Activated naive CD8-positive, alpha-beta T cell treated with anti-CD3 and anti-CD28 coated beads for 36 hours (primary cell): ENCODE measurements around the gene PACRG. TPM values are rescaled to one million over a fixed set of nuclear protein-coding genes. Genes with fewer than 3 reads are reported as not detected.

Experiments used
- DNase-seq: peaks from one replicate; pipeline ENCODE4 v3.0.0; 2021
- H3K27ac Mint-ChIP-seq: one replicate; pipeline ENCODE4 v1.8.0; 2022; ENCODE audit warnings: mild to moderate bottlenecking, moderate library complexity, mixed read lengths
- H3K27me3 Mint-ChIP-seq: one replicate; pipeline ENCODE4 v1.8.0; 2022; ENCODE audit warnings: mild to moderate bottlenecking, mixed read lengths
- H3K36me3 Mint-ChIP-seq: one replicate; pipeline ENCODE4 v1.8.0; 2021; ENCODE audit warnings: mild to moderate bottlenecking, mixed read lengths
- H3K4me1 Mint-ChIP-seq: one replicate; pipeline ENCODE4 v1.8.0; 2021; ENCODE audit warnings: mixed read lengths
- H3K4me3 Mint-ChIP-seq: one replicate; pipeline ENCODE4 v1.8.0; 2022; ENCODE audit warnings: mild to moderate bottlenecking, moderate library complexity, mixed read lengths
- H3K9me3 Mint-ChIP-seq: one replicate; pipeline ENCODE4 v1.8.0; 2022; ENCODE audit warnings: mixed read lengths
- total RNA-seq, 2 experiments: library from RNA; stranded (reverse); gene quantifications; one replicate each; pipeline ENCODE4 v1.2.3, GENCODE V29; 2021

Gene PACRG
- total RNA-seq, 2 experiments from 2014 or later: 0.50 TPM; not detected in 1

DNA sequence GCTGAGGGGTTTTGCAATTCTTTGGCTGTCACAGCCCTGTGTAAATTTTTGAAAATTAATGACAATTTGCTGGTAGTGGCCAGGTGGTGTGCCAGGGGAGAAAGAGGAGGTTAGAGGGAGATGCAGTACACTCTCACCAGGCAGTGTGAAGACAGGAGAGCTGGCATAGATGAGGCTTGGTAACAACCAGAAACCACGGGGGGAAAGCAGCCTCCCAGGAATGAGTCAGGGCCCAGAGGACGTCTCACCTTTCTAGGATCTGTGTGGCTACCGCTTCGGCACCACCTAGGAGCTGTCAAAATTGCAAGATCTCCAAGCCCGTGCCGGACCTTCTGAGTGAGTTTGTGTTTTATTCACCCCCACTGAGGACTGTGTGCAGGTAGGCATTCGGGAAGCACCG is 171.4 kb downstream of the PACRG start:
- no peaks in the 10 kb centered on the region for H3K36me3 Mint-ChIP-seq
- no peak for DNase-seq
- H3K4me3 Mint-ChIP-seq: no peak overlapping the region
- no peak overlapping the region for H3K27ac Mint-ChIP-seq
- H3K9me3 Mint-ChIP-seq: peaks cover 6% of the 10 kb centered on the region
- H3K4me1 Mint-ChIP-seq: no peaks in the 10 kb centered on the region
- no peaks in the 10 kb centered on the region for H3K27me3 Mint-ChIP-seq

DNA sequence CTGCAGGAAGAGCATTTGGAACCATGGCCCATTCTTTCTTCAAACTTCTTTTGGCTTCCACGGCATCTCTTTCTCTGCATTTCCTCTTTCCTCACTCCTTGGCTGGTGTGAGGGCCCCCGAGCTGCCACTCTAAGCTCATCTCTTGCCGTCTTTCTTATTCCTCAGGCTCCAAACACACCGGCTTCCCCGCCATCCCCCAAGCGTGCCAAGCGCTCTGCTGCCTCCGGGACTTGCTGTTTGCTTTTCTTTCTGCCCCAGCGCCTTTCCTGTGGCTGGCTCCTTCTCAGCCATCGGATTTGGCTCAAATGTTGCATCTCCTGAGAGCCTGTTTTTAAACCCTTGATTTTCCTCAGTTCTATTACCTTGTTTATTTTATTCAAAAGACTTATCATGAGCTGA is 172.7 kb downstream of the PACRG start:
- Mint-ChIP-seq H3K27me3 (no peaks in the 10 kb centered on the region), H3K9me3 (peaks cover 6% of the 10 kb centered on the region), H3K36me3 (no peaks in the 10 kb centered on the region), H3K27ac (no peak overlapping the region), H3K4me3 (no peak overlapping the region), H3K4me1 (no peaks in the 10 kb centered on the region)
- DNase-seq: no peak

- DNase-seq: no peak
- Mint-ChIP-seq H3K27ac (no peak overlapping the region), H3K4me1 (no peaks in the 10 kb centered on the region), H3K9me3 (peaks cover 6% of the 10 kb centered on the region), H3K4me3 (no peak overlapping the region), H3K36me3 (no peaks in the 10 kb centered on the region), H3K27me3 (no peaks in the 10 kb centered on the region)
These were observed 176.4 kb downstream of the PACRG start for GRCh38 chr6:162904069-162904663.

- DNase-seq: no peak
- Mint-ChIP-seq H3K4me1 (no peaks in the 10 kb centered on the region), H3K27ac (no peak overlapping the region), H3K4me3 (no peak overlapping the region), H3K9me3 (peaks cover 6% of the 10 kb centered on the region), H3K27me3 (no peaks in the 10 kb centered on the region), H3K36me3 (no peaks in the 10 kb centered on the region)
These were observed 178.7 kb downstream of the PACRG start for GRCh38 chr6:162906479-162906878.

- DNase-seq: no peak
- no peak overlapping the region for H3K27ac Mint-ChIP-seq
- no peaks in the 10 kb centered on the region for H3K4me1 Mint-ChIP-seq
- H3K36me3 Mint-ChIP-seq: no peaks in the 10 kb centered on the region
- peaks cover 6% of the 10 kb centered on the region for H3K9me3 Mint-ChIP-seq
- no peaks in the 10 kb centered on the region for H3K27me3 Mint-ChIP-seq
- H3K4me3 Mint-ChIP-seq: no peak overlapping the region
These were observed 180.2 kb downstream of the PACRG start for GRCh38 chr6:162907876-162908481.

DNA sequence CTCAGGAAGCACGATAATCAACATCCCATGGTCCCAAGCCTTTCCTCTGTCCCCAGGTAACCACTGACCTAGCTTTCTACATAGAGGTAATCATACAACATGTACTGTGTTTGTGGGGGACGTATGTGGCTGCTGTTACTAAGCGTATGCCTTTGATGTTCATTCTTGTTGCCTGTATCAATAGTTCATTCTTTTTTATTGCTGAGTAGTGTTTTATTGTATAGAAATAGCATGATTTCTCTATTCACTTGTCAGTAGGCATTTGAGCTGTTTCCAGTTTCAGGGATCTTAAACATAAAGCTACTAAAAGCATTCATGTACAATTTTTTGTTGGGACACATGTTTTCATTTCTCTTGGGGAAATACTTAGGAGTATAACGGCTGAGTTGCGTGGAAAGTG is 185.4 kb downstream of the PACRG start:
- no peaks in the 10 kb centered on the region for H3K27me3 Mint-ChIP-seq
- no peaks in the 10 kb centered on the region for H3K4me1 Mint-ChIP-seq
- no peak overlapping the region for H3K4me3 Mint-ChIP-seq
- H3K27ac Mint-ChIP-seq: no peak overlapping the region
- no peak for DNase-seq
- peaks cover 2% of the 10 kb centered on the region for H3K9me3 Mint-ChIP-seq
- no peaks in the 10 kb centered on the region for H3K36me3 Mint-ChIP-seq

GRCh38 chr6:162917506-162917905 is 189.7 kb downstream of the PACRG start:
- no peaks in the 10 kb centered on the region for H3K36me3 Mint-ChIP-seq
- peaks cover 4% of the 10 kb centered on the region for H3K9me3 Mint-ChIP-seq
- DNase-seq: no peak
- H3K4me3 Mint-ChIP-seq: no peak overlapping the region
- no peaks in the 10 kb centered on the region for H3K27me3 Mint-ChIP-seq
- H3K27ac Mint-ChIP-seq: no peak overlapping the region
- H3K4me1 Mint-ChIP-seq: no peaks in the 10 kb centered on the region

DNA sequence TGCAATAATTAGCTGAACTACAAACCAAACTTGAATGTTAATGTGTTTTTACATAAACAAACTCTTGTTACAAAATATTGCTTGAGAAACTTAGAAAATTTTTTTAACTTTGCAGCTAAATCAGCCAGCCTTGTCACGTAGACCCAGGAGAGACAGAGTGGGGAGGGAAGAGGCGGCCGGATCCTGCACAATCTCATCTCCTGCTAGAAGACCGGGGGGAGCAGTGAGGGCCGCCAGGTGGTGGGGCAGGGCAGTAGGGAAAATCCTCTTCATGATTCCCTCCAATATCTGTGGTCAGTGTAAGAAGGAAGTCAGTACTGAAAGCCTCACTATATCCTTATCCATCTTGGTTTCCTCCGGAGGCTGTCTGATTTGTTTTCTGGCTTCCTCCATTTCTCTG is 193.3 kb downstream of the PACRG start:
- no peaks in the 10 kb centered on the region for H3K4me1 Mint-ChIP-seq
- DNase-seq: no peak
- H3K9me3 Mint-ChIP-seq: peaks cover 17% of the 10 kb centered on the region
- no peaks in the 10 kb centered on the region for H3K36me3 Mint-ChIP-seq
- H3K27me3 Mint-ChIP-seq: no peaks in the 10 kb centered on the region
- H3K4me3 Mint-ChIP-seq: no peak overlapping the region
- no peak overlapping the region for H3K27ac Mint-ChIP-seq

DNA sequence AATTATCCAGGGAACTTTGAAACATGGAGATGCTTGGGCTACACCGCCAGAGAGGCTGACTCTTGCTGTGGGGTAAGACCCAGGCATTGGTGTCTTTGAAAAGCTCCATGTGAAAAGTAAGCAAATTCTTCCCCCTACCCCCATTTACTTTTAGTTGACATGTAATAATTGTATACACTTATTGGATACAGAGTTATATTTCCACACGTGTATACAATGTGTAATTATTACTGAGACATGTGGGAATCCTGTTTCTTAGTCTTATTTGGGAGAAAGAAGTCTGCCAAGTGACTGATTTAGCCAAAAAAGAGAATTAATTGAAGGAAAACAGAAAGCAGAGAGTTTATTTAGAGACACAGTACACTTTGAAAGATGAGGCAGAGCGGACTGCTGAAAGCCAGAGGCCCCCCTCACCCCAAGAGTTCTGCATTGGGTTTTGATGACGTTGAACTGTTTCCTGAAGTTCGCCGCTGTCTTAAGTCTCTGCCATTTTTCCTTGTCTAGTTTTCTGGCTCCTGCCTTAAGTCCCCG is 193.8 kb downstream of the PACRG start:
- Mint-ChIP-seq H3K9me3 (peaks cover 14% of the 10 kb centered on the region), H3K27ac (no peak overlapping the region), H3K4me1 (no peaks in the 10 kb centered on the region), H3K36me3 (no peaks in the 10 kb centered on the region), H3K27me3 (no peaks in the 10 kb centered on the region), H3K4me3 (no peak overlapping the region)
- no peak for DNase-seq

DNA sequence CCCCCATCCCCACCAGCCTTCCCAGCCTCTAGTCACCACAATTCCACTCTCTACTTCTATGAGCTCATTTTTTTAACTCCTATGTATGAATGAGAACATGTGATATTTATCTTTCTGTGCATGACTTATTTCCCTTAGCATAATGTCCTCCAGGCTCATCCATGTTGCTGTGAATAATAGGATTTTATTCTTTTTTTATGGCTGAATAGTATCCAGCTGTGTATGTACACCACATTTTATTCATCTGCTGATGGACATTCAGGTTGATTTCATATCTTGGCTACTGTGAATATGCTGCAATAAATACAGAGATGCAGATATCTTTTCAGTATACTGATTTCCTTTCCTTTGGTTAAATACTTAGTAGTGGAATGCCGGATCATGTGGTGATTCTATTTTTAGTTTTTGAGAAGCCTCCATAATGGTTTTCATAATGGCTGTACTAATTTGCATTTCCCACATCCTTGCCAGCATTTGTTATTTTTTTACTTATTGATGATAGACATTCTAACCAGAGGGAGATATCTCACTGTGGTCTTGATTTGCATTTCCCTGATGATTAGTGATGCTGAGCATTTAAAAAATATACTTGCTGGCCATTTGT is 194.9 kb downstream of the PACRG start:
- no peak overlapping the region for H3K27ac Mint-ChIP-seq
- H3K9me3 Mint-ChIP-seq: peaks cover 18% of the 10 kb centered on the region
- H3K4me3 Mint-ChIP-seq: no peak overlapping the region
- no peak for DNase-seq
- no peaks in the 10 kb centered on the region for H3K36me3 Mint-ChIP-seq
- no peaks in the 10 kb centered on the region for H3K4me1 Mint-ChIP-seq
- H3K27me3 Mint-ChIP-seq: no peaks in the 10 kb centered on the region

DNA sequence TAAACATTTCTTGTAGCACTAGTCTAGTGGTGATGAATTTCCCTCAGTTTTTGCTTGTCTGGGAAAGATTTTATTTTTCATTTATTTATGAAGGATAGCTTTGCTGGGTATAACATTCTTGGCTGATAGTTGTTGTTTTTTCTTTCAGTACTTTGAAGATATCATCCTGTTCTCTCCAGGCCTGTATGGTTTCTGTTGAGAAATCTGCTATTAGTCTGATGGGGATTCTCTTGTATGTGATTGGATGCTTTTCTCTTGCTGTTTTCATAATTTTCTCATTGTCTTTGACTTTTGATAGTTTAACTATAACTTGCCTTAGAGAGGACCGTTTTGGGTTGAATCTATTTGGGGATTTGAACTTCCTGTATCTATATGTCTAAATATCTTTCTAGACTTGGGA is 207.1 kb downstream of the PACRG start:
- no peak overlapping the region for H3K27ac Mint-ChIP-seq
- H3K4me1 Mint-ChIP-seq: no peaks in the 10 kb centered on the region

GRCh38 chr6:162940426-162940825 is 212.7 kb downstream of the PACRG start:
- Mint-ChIP-seq H3K27ac (no peak overlapping the region), H3K27me3 (no peaks in the 10 kb centered on the region), H3K36me3 (no peaks in the 10 kb centered on the region), H3K4me1 (no peaks in the 10 kb centered on the region), H3K4me3 (no peak overlapping the region), H3K9me3 (peaks cover 17% of the 10 kb centered on the region)
- DNase-seq: no peak

More for the DNA sequence above, 207.1 kb downstream of the PACRG start:
- Mint-ChIP-seq H3K9me3 (peaks cover 28% of the 10 kb centered on the region), H3K27me3 (no peaks in the 10 kb centered on the region), H3K36me3 (peaks cover 4% of the 10 kb centered on the region), H3K4me3 (no peak overlapping the region)
- DNase-seq: no peak

DNA sequence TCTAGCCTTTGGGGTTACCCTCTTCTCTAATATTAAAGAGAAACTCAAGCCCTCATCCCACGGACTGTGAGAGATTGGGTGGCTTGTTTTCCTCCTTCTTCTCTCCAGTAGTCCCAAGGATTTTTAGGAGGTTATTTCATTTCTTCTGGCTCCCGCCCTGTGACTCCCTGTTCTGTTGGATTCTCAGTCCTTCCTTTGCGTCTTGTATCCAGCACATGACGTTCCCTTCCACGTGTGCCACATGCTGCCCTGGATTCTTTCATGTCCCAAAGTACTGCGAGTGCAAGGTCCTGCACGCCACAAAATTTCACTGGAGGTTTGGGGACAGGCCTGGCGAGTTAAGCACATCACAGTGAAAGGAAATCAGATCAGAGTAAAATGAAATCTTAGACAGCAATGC is 213.4 kb downstream of the PACRG start:
- no peak for DNase-seq
- no peak overlapping the region for H3K4me3 Mint-ChIP-seq
- no peaks in the 10 kb centered on the region for H3K27me3 Mint-ChIP-seq
- H3K4me1 Mint-ChIP-seq: no peaks in the 10 kb centered on the region
- H3K9me3 Mint-ChIP-seq: peaks cover 18% of the 10 kb centered on the region
- H3K27ac Mint-ChIP-seq: no peak overlapping the region
- no peaks in the 10 kb centered on the region for H3K36me3 Mint-ChIP-seq

GRCh38 chr6:162942866-162943265 is 215.1 kb downstream of the PACRG start:
- H3K36me3 Mint-ChIP-seq: no peaks in the 10 kb centered on the region
- no peaks in the 10 kb centered on the region for H3K27me3 Mint-ChIP-seq
- H3K4me1 Mint-ChIP-seq: no peaks in the 10 kb centered on the region
- peaks cover 24% of the 10 kb centered on the region for H3K9me3 Mint-ChIP-seq
- H3K27ac Mint-ChIP-seq: no peak overlapping the region
- no peak overlapping the region for H3K4me3 Mint-ChIP-seq
- no peak for DNase-seq

DNA sequence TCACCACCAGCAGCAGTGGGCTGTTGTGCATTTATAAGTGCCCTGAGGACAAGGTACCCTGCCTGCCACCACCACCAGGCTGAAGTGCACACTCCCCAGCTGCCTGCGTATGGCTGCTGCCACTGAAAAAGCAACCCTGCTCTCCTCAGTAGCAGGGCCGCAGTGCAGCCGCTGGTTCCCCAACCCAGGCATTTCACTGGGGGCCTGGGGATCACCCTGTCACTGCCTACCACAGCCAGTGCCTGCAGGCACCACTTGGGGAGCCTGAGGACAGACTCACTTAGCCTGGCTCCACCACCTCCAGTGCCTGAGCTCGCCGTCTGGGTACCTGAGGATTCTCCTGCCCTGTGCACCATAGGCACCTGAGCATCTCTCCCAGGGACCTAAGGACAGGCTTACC is 215.6 kb downstream of the PACRG start:
- Mint-ChIP-seq H3K4me1 (no peaks in the 10 kb centered on the region), H3K36me3 (no peaks in the 10 kb centered on the region), H3K4me3 (no peak overlapping the region), H3K27me3 (no peaks in the 10 kb centered on the region), H3K9me3 (peaks cover 24% of the 10 kb centered on the region), H3K27ac (no peak overlapping the region)
- no peak for DNase-seq
